Measurements from ENCODE around the gene POLR3E.

POLR3E gene

GRCh38 chr16:22316411-22316811 lies 19.2 kb downstream of the POLR3E start:
- Histone ChIP-seq H3K4me1 (ENCODE audit: control extremely low read depth in 1 of 4, control insufficient read depth in 4 of 4, insufficient read depth in 4 of 4, low read length in 3 of 4) (no peaks in the 10 kb centered on the region), H3K27me3 (replicated peaks in 2 of 5; ENCODE audit: control insufficient read depth in 4 of 5, insufficient read depth in 5 of 5, low read length in 4 of 5) (no peaks in the 10 kb centered on the region), H3K4me3 (ENCODE audit: control insufficient read depth in 1 of 7, extremely low read depth in 1 of 7, insufficient read depth in 4 of 7, low read depth in 2 of 7, low read length in 6 of 7) (no peak overlapping the region), H3K36me3 (ENCODE audit: control insufficient read depth in 4 of 4, insufficient read depth in 4 of 4, low read length in 3 of 4) (peaks cover 11 to 76% (median 66%) of the 10 kb centered on the region in 4 experiments), H3K27ac (ENCODE audit: insufficient read depth in 1 of 2, low read depth in 1 of 2, low read length in 2 of 2, poor library complexity in 1 of 2, severe bottlenecking in 2 of 2) (no peak overlapping the region), H3K9me3 (ENCODE audit: control extremely low read depth in 1 of 5, control insufficient read depth in 4 of 5, insufficient read depth in 2 of 5, low read depth in 1 of 5, low read length in 4 of 5) (no peaks in the 10 kb centered on the region)
- POLR2A ChIA-PET: no interaction called here
- CTCF ChIA-PET: interaction anchor here (1.6 kb wide), 1 partner anchor 8 kb away, joined by 4 read pairs; no protein-coding TSS in a partner anchor
- no peak for DNase-seq
- WGBS (ENCODE audit: insufficient coverage): 96% methylated on average over 6 of the region's 9 CpGs

GRCh38 chr16:22317001-22317530 lies 19.9 kb downstream of the POLR3E start:
- 96% methylated on average over 12 of the region's 17 CpGs for WGBS (ENCODE audit: insufficient coverage)
- no peak for DNase-seq
- Histone ChIP-seq H3K4me3 (ENCODE audit: control insufficient read depth in 1 of 7, extremely low read depth in 1 of 7, insufficient read depth in 4 of 7, low read depth in 2 of 7, low read length in 6 of 7) (no peak overlapping the region), H3K27me3 (replicated peaks in 2 of 5; ENCODE audit: control insufficient read depth in 4 of 5, insufficient read depth in 5 of 5, low read length in 4 of 5) (no peaks in the 10 kb centered on the region), H3K9me3 (ENCODE audit: control extremely low read depth in 1 of 5, control insufficient read depth in 4 of 5, insufficient read depth in 2 of 5, low read depth in 1 of 5, low read length in 4 of 5) (no peaks in the 10 kb centered on the region), H3K4me1 (ENCODE audit: control extremely low read depth in 1 of 4, control insufficient read depth in 4 of 4, insufficient read depth in 4 of 4, low read length in 3 of 4) (no peaks in the 10 kb centered on the region), H3K27ac (ENCODE audit: insufficient read depth in 1 of 2, low read depth in 1 of 2, low read length in 2 of 2, poor library complexity in 1 of 2, severe bottlenecking in 2 of 2) (no peak overlapping the region), H3K36me3 (ENCODE audit: control insufficient read depth in 4 of 4, insufficient read depth in 4 of 4, low read length in 3 of 4) (peaks cover 5 to 77% (median 67%) of the 10 kb centered on the region in 4 experiments)
- ChIA-PET POLR2A (no interaction called here), CTCF (interaction anchor here (1.6 kb wide), 1 partner anchor 9 kb away, joined by 4 read pairs; no protein-coding TSS in a partner anchor)

- Histone ChIP-seq H3K36me3 (ENCODE audit: control insufficient read depth in 4 of 4, insufficient read depth in 4 of 4, low read length in 3 of 4) (peaks cover 5 to 77% (median 68%) of the 10 kb centered on the region in 4 experiments), H3K4me3 (ENCODE audit: control insufficient read depth in 1 of 7, extremely low read depth in 1 of 7, insufficient read depth in 4 of 7, low read depth in 2 of 7, low read length in 6 of 7) (no peak overlapping the region), H3K4me1 (ENCODE audit: control extremely low read depth in 1 of 4, control insufficient read depth in 4 of 4, insufficient read depth in 4 of 4, low read length in 3 of 4) (no peaks in the 10 kb centered on the region), H3K27me3 (replicated peaks in 2 of 5; ENCODE audit: control insufficient read depth in 4 of 5, insufficient read depth in 5 of 5, low read length in 4 of 5) (no peaks in the 10 kb centered on the region), H3K27ac (ENCODE audit: insufficient read depth in 1 of 2, low read depth in 1 of 2, low read length in 2 of 2, poor library complexity in 1 of 2, severe bottlenecking in 2 of 2) (no peak overlapping the region), H3K9me3 (ENCODE audit: control extremely low read depth in 1 of 5, control insufficient read depth in 4 of 5, insufficient read depth in 2 of 5, low read depth in 1 of 5, low read length in 4 of 5) (no peaks in the 10 kb centered on the region)
- ChIA-PET CTCF (interaction anchor here (0.7 to 2.8 kb wide), 4 partner anchors 9 to 758 kb away, joined by 4 to 13 read pairs (median 4); no protein-coding TSS in a partner anchor), POLR2A (no interaction called here)
- 98% methylated on average over 6 of the region's 6 CpGs for WGBS (ENCODE audit: insufficient coverage)
- no peak for DNase-seq
These were observed 20.4 kb downstream of the POLR3E start for GRCh38 chr16:22317625-22318024.

- no peaks in the 10 kb centered on the region for H3K9me3 ChIP-seq (ENCODE audit: control extremely low read depth in 1 of 5, control insufficient read depth in 4 of 5, insufficient read depth in 2 of 5, low read depth in 1 of 5, low read length in 4 of 5)
- WGBS (ENCODE audit: insufficient coverage): 92% methylated on average over 7 of the region's 18 CpGs
- H3K27ac ChIP-seq (ENCODE audit: insufficient read depth in 1 of 2, low read depth in 1 of 2, low read length in 2 of 2, poor library complexity in 1 of 2, severe bottlenecking in 2 of 2): no peak overlapping the region
- H3K4me1 ChIP-seq (ENCODE audit: control extremely low read depth in 1 of 4, control insufficient read depth in 4 of 4, insufficient read depth in 4 of 4, low read length in 3 of 4): no peaks in the 10 kb centered on the region
- peaks cover 3 to 80% (median 69%) of the 10 kb centered on the region in 4 experiments for H3K36me3 ChIP-seq (ENCODE audit: control insufficient read depth in 4 of 4, insufficient read depth in 4 of 4, low read length in 3 of 4)
- no peak overlapping the region for H3K4me3 ChIP-seq (ENCODE audit: control insufficient read depth in 1 of 7, extremely low read depth in 1 of 7, insufficient read depth in 4 of 7, low read depth in 2 of 7, low read length in 6 of 7)
- no peaks in the 10 kb centered on the region for H3K27me3 ChIP-seq (replicated peaks in 2 of 5; ENCODE audit: control insufficient read depth in 4 of 5, insufficient read depth in 5 of 5, low read length in 4 of 5)
- ChIA-PET POLR2A (no interaction called here), CTCF (interaction anchor here (0.7 to 2.8 kb wide), 5 partner anchors 9 to 22 kb away, joined by 3 to 13 read pairs (median 4); partner anchors contain the start of gene POLR3E)
- DNase-seq: peak; percentile 29 to 61 (median 52)
These were observed 21.6 kb downstream of the POLR3E start for GRCh38 chr16:22318690-22319358.

GRCh38 chr16:22320572-22321339 lies 23.5 kb downstream of the POLR3E start:
- Histone ChIP-seq H3K4me3 (ENCODE audit: control insufficient read depth in 1 of 7, extremely low read depth in 1 of 7, insufficient read depth in 4 of 7, low read depth in 2 of 7, low read length in 6 of 7) (no peak overlapping the region), H3K36me3 (ENCODE audit: control insufficient read depth in 4 of 4, insufficient read depth in 4 of 4, low read length in 3 of 4) (peaks cover 3 to 84% (median 76%) of the 10 kb centered on the region in 4 experiments), H3K9me3 (ENCODE audit: control extremely low read depth in 1 of 5, control insufficient read depth in 4 of 5, insufficient read depth in 2 of 5, low read depth in 1 of 5, low read length in 4 of 5) (no peaks in the 10 kb centered on the region), H3K27me3 (replicated peaks in 2 of 5; ENCODE audit: control insufficient read depth in 4 of 5, insufficient read depth in 5 of 5, low read length in 4 of 5) (no peaks in the 10 kb centered on the region), H3K4me1 (ENCODE audit: control extremely low read depth in 1 of 4, control insufficient read depth in 4 of 4, insufficient read depth in 4 of 4, low read length in 3 of 4) (no peaks in the 10 kb centered on the region), H3K27ac (ENCODE audit: insufficient read depth in 1 of 2, low read depth in 1 of 2, low read length in 2 of 2, poor library complexity in 1 of 2, severe bottlenecking in 2 of 2) (no peak overlapping the region)
- ChIA-PET CTCF (interaction anchor here (0.6 to 2.8 kb wide), 5 partner anchors 8 to 23 kb away, joined by 3 to 13 read pairs (median 6); no protein-coding TSS in a partner anchor), POLR2A (no interaction called here)
- 97% methylated on average over 7 of the region's 13 CpGs for WGBS (ENCODE audit: insufficient coverage)
- no peak for DNase-seq

- H3K36me3 ChIP-seq (ENCODE audit: control insufficient read depth in 4 of 4, insufficient read depth in 4 of 4, low read length in 3 of 4): peaks cover under 1 to 84% (median 75%) of the 10 kb centered on the region in 4 experiments
These were observed 24.3 kb downstream of the POLR3E start for GRCh38 chr16:22321340-22322001.

More at GRCh38 chr16:22321340-22322001, 24.3 kb downstream of the POLR3E start:
- no peak overlapping the region for H3K4me3 ChIP-seq (ENCODE audit: control insufficient read depth in 1 of 7, extremely low read depth in 1 of 7, insufficient read depth in 4 of 7, low read depth in 2 of 7, low read length in 6 of 7)
- H3K27me3 ChIP-seq (replicated peaks in 2 of 5; ENCODE audit: control insufficient read depth in 4 of 5, insufficient read depth in 5 of 5, low read length in 4 of 5): no peaks in the 10 kb centered on the region
- peak; percentile 62 to 84 (median 77) for DNase-seq
- POLR2A ChIA-PET: interaction anchor here (0.5 to 0.6 kb wide), 2 partner anchors 47 to 1135 kb away, joined by 3 to 4 read pairs; no protein-coding TSS in a partner anchor
- no peaks in the 10 kb centered on the region for H3K9me3 ChIP-seq (ENCODE audit: control extremely low read depth in 1 of 5, control insufficient read depth in 4 of 5, insufficient read depth in 2 of 5, low read depth in 1 of 5, low read length in 4 of 5)
- H3K27ac ChIP-seq (ENCODE audit: insufficient read depth in 1 of 2, low read depth in 1 of 2, low read length in 2 of 2, poor library complexity in 1 of 2, severe bottlenecking in 2 of 2): no peak overlapping the region
- CTCF ChIA-PET: interaction anchor here (0.6 to 2.0 kb wide), 4 partner anchors 14 to 22 kb away, joined by 3 to 6 read pairs (median 4); no protein-coding TSS in a partner anchor
- H3K4me1 ChIP-seq (ENCODE audit: control extremely low read depth in 1 of 4, control insufficient read depth in 4 of 4, insufficient read depth in 4 of 4, low read length in 3 of 4): no peaks in the 10 kb centered on the region
- 71% methylated on average over 15 of the region's 16 CpGs for whole genome bisulfite sequencing (ENCODE audit: insufficient coverage)

Data from common myeloid progenitor, CD34-positive (primary cell).